ENCODE measurements around the gene NLRC4.
"Not testable (repeated sequence)": the region's sequence is repeated elsewhere in the genome, so short reads cannot be mapped to it uniquely, and the experiment has no call there.

The NLRC4 gene

DNA sequence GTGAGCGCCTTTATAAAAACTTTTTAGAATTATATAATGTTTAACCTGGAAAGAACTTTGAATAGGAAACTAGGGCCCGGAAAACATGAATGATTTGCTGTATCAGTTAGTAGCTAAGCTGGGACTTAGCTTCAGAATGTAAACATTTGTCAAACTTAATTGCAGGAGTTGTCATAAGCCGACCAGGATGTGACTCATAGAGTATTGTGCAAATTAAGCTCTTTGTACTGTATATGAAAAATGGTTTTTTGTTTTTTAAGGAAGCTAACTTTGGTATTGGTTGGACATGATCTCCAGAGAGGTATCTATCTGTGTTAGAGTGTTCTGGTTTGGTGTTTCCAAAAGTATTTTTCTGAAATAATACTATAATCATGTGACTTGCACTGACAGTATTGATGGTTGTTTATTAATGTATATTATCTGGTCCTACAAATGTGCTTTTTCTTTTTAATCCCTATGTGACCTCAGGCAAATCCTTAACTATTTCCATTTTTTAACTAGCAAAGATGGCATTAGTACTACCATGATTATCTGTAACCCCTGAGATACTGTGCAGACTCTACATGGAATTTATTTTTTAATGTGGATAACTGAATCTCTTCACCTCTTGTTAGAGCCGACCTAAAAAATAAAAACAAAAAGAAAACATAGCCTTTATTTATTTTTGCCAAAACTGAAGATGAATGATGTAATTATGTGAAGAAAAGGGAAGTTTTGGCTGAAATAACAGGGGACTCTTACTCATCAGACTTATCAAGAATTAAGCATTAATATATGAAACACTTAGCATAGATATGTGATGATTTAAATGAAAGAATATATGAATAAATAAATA lies 24.7 kb upstream of the NLRC4 start:
- H3K4me1 ChIP-seq (ENCODE audit: control extremely low read depth in 1 of 4, control insufficient read depth in 4 of 4, insufficient read depth in 4 of 4, low read length in 3 of 4) = peaks cover 0 to 6% (median 0%) of the 10 kb centered on the region in 4 experiments
- no peaks in the 10 kb centered on the region for H3K27me3 ChIP-seq (replicated peaks in 2 of 5; ENCODE audit: control insufficient read depth in 4 of 5, insufficient read depth in 5 of 5, low read length in 4 of 5)
- ChIA-PET POLR2A (no interaction called here), CTCF (no interaction called here)
- peak in 2 of 3 donors; percentile 35 to 55 for DNase-seq
- no peak overlapping the region for H3K4me3 ChIP-seq (ENCODE audit: control insufficient read depth in 1 of 7, extremely low read depth in 1 of 7, insufficient read depth in 4 of 7, low read depth in 2 of 7, low read length in 6 of 7)
- H3K27ac ChIP-seq (ENCODE audit: insufficient read depth in 1 of 2, low read depth in 1 of 2, low read length in 2 of 2, poor library complexity in 1 of 2, severe bottlenecking in 2 of 2) = no peak overlapping the region
- WGBS (ENCODE audit: insufficient coverage) = 93% methylated on average over 3 of the region's 4 CpGs
- H3K36me3 ChIP-seq (ENCODE audit: control insufficient read depth in 4 of 4, insufficient read depth in 4 of 4, low read length in 3 of 4) = peaks cover 7 to 29% (median 14%) of the 10 kb centered on the region in 4 experiments
- H3K9me3 ChIP-seq (ENCODE audit: control extremely low read depth in 1 of 5, control insufficient read depth in 4 of 5, insufficient read depth in 2 of 5, low read depth in 1 of 5, low read length in 4 of 5) = no peaks in the 10 kb centered on the region

DNA sequence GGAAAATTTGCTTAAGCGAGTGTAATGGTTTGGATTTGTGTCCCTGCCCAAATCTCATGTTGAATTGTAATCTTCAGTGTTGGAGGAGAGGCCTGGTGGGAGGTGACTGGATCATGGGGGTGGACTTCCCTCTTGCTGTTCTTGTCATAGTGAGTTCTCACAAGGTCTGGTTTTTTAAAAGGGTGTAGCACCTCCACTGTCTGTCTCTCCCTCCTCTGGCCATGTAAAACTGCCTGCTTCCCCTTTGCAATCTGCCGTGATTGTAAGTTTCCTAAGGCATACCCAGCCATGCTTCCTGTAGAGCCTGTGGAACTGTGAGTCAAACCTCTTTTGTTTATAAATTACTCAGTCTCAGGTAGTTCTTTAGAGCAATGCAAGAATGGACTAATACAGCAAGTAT lies 19.6 kb upstream of the NLRC4 start:
- Histone ChIP-seq H3K9me3 (ENCODE audit: control extremely low read depth in 1 of 5, control insufficient read depth in 4 of 5, insufficient read depth in 2 of 5, low read depth in 1 of 5, low read length in 4 of 5) (no peaks in the 10 kb centered on the region), H3K36me3 (ENCODE audit: control insufficient read depth in 4 of 4, insufficient read depth in 4 of 4, low read length in 3 of 4) (peaks cover 10 to 31% (median 16%) of the 10 kb centered on the region in 4 experiments), H3K27ac (ENCODE audit: insufficient read depth in 1 of 2, low read depth in 1 of 2, low read length in 2 of 2, poor library complexity in 1 of 2, severe bottlenecking in 2 of 2) (no peak overlapping the region), H3K4me1 (ENCODE audit: control extremely low read depth in 1 of 4, control insufficient read depth in 4 of 4, insufficient read depth in 4 of 4, low read length in 3 of 4) (peaks cover 0 to 6% (median 0%) of the 10 kb centered on the region in 4 experiments), H3K4me3 (ENCODE audit: control insufficient read depth in 1 of 7, extremely low read depth in 1 of 7, insufficient read depth in 4 of 7, low read depth in 2 of 7, low read length in 6 of 7) (no peak overlapping the region), H3K27me3 (replicated peaks in 2 of 5; ENCODE audit: control insufficient read depth in 4 of 5, insufficient read depth in 5 of 5, low read length in 4 of 5) (no peaks in the 10 kb centered on the region)
- 93% methylated on average over 2 of the region's 2 CpGs for WGBS (ENCODE audit: insufficient coverage)
- CTCF ChIA-PET = no interaction called here
- POLR2A ChIA-PET = no interaction called here
- no peak for DNase-seq

DNA sequence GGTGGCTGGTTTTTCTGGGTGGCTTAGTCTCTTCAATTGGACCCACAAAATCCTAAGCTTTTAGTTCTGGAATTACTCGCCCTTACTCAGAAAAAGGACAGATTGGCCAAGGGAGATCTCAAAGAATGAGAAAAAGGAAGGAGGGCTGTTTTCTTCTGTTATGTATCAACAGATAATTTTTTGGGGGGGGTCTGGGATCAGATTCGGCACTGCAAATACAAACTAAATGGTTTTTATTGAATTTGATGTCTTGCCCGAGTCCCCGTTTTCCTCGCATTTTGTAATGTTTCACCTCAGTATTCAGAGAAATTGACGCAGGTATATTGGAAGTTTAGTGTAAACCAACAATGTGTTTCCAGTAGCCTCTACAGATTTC lies 13.8 kb upstream of the NLRC4 start:
- Histone ChIP-seq H3K4me3 (ENCODE audit: control insufficient read depth in 1 of 7, extremely low read depth in 1 of 7, insufficient read depth in 4 of 7, low read depth in 2 of 7, low read length in 6 of 7) (peak overlapping the region; percentile 64 to 98 (median 91)), H3K27me3 (replicated peaks in 2 of 5; ENCODE audit: control insufficient read depth in 4 of 5, insufficient read depth in 5 of 5, low read length in 4 of 5) (no peaks in the 10 kb centered on the region), H3K27ac (ENCODE audit: insufficient read depth in 1 of 2, low read depth in 1 of 2, low read length in 2 of 2, poor library complexity in 1 of 2, severe bottlenecking in 2 of 2) (peak overlapping the region; percentile 86 to 94), H3K36me3 (ENCODE audit: control insufficient read depth in 4 of 4, insufficient read depth in 4 of 4, low read length in 3 of 4) (peaks cover 4 to 15% (median 9%) of the 10 kb centered on the region in 4 experiments), H3K4me1 (ENCODE audit: control extremely low read depth in 1 of 4, control insufficient read depth in 4 of 4, insufficient read depth in 4 of 4, low read length in 3 of 4) (peaks cover 4 to 18% (median 11%) of the 10 kb centered on the region in 4 experiments), H3K9me3 (ENCODE audit: control extremely low read depth in 1 of 5, control insufficient read depth in 4 of 5, insufficient read depth in 2 of 5, low read depth in 1 of 5, low read length in 4 of 5) (no peaks in the 10 kb centered on the region)
- WGBS (ENCODE audit: insufficient coverage) = no CpG with 5 or more reads among the region's 6 CpGs
- no peak for DNase-seq
- POLR2A ChIA-PET = interaction anchor here (0.7 kb wide), 1 partner anchor 215 kb away, joined by 3 read pairs; the partner anchor contains the start of gene SPAST
- CTCF ChIA-PET = no interaction called here

DNA sequence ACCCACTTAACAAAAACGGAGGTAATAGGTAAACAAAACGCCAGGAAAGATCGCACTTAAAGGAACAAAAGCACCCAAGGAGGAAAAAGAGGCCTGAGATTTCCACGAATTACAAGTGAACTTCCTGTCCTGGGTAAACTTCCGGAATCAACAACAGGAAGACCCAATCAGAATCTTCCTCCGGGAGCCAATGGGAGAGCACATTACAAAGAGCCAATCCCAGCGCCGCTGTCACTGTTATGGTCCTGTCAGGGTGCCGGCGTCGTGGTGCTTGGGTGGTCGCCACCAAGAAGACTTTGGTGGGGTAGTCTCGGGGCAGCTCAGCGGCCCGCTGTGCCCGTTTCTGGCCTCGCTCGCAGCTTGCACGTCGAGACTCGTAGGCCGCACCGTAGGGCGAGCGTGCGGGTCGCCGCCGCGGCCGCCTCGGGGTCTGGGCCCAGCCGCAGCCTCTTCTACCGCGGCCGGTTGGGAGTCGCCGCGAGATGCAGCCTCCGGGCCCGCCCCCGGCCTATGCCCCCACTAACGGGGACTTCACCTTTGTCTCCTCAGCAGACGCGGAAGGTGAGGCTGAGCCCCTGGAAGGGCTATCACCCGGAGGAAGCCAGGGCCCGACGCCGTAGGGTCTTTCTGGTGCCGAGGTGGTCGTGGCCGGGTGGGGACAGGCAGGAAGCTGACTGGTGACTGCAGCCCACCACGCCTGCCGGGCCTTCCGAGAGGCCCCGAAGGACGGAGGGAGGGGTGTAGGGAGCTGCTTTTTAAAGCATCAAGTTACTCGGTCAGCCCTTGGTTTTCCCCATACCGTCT lies 13.2 kb upstream of the NLRC4 start, which contains the start of gene YIPF4:
TSS of gene YIPF4 (plus strand) at position 231 of the 804 bp plus-strand sequence. CDS start at position 483, 252 bp downstream.
- Histone ChIP-seq H3K36me3 (ENCODE audit: control insufficient read depth in 4 of 4, insufficient read depth in 4 of 4, low read length in 3 of 4) (peaks cover 4 to 10% (median 7%) of the 10 kb centered on the region in 4 experiments), H3K27me3 (replicated peaks in 2 of 5; ENCODE audit: control insufficient read depth in 4 of 5, insufficient read depth in 5 of 5, low read length in 4 of 5) (no peaks in the 10 kb centered on the region), H3K4me3 (ENCODE audit: control insufficient read depth in 1 of 7, extremely low read depth in 1 of 7, insufficient read depth in 4 of 7, low read depth in 2 of 7, low read length in 6 of 7) (peak within 1 kb of the TSS; percentile 64 to 98 (median 91)), H3K4me1 (ENCODE audit: control extremely low read depth in 1 of 4, control insufficient read depth in 4 of 4, insufficient read depth in 4 of 4, low read length in 3 of 4) (peaks cover 4 to 18% (median 11%) of the 10 kb centered on the region in 4 experiments), H3K9me3 (ENCODE audit: control extremely low read depth in 1 of 5, control insufficient read depth in 4 of 5, insufficient read depth in 2 of 5, low read depth in 1 of 5, low read length in 4 of 5) (no peaks in the 10 kb centered on the region), H3K27ac (ENCODE audit: insufficient read depth in 1 of 2, low read depth in 1 of 2, low read length in 2 of 2, poor library complexity in 1 of 2, severe bottlenecking in 2 of 2) (peak within 1 kb of the TSS; percentile 86 to 94)
- POLR2A ChIA-PET = interaction anchor here (0.7 kb wide), 1 partner anchor 214 kb away, joined by 3 read pairs; the partner anchor contains the start of gene SPAST
- WGBS (ENCODE audit: insufficient coverage) = 0% methylated on average over 59 of the region's 59 CpGs
- DNase-seq = peak; percentile 94 to 96 (median 96)
- CTCF ChIA-PET = interaction anchor here (1.2 kb wide), 1 partner anchor 19 kb away, joined by 3 read pairs; no protein-coding TSS in a partner anchor

DNA sequence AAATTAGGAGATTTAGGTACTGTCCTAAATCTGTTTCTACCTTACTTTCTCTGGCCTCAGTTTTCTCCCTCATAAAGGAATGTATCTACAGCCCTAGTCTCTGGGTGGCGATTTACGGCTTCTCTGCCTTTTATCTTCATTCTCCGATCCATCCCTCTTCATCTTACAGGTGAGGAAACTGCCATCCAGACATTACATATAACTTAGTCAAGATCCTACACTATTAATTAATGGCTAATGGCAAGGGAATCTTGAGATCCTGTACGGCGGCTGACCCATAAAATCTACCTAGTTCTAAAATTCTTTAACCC lies 12.6 kb upstream of the NLRC4 start:
- CTCF ChIA-PET = interaction anchor here (1.2 kb wide), 1 partner anchor 19 kb away, joined by 3 read pairs; no protein-coding TSS in a partner anchor
- WGBS (ENCODE audit: insufficient coverage) = 38% methylated on average over 2 of the region's 5 CpGs

DNA sequence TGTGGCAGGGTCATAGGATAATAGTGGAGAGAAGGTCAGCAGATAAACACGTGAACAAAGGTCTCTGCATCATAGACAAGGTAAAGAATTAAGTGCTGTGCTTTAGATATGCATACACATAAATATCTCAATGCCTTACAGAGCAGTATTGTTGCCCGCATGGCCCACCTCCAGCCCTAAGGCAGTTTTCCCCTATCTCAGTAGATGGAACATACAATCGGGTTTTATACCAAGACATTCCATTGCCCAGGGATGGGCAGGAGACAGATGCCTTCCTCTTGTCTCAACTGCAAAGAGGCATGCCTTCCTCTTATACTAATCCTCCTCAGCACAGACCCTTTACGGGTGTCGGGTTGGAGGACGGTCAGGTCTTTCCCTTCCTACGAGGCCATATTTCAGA lies 11.1 kb upstream of the NLRC4 start:
- peaks cover 4 to 18% (median 11%) of the 10 kb centered on the region in 4 experiments for H3K4me1 ChIP-seq (ENCODE audit: control extremely low read depth in 1 of 4, control insufficient read depth in 4 of 4, insufficient read depth in 4 of 4, low read length in 3 of 4)
- POLR2A ChIA-PET; CTCF ChIA-PET; H3K36me3 ChIP-seq (ENCODE audit: control insufficient read depth in 4 of 4, insufficient read depth in 4 of 4, low read length in 3 of 4); DNase-seq; H3K27me3 ChIP-seq (replicated peaks in 2 of 5; ENCODE audit: control insufficient read depth in 4 of 5, insufficient read depth in 5 of 5, low read length in 4 of 5); H3K4me3 ChIP-seq (ENCODE audit: control insufficient read depth in 1 of 7, extremely low read depth in 1 of 7, insufficient read depth in 4 of 7, low read depth in 2 of 7, low read length in 6 of 7); H3K9me3 ChIP-seq (ENCODE audit: control extremely low read depth in 1 of 5, control insufficient read depth in 4 of 5, insufficient read depth in 2 of 5, low read depth in 1 of 5, low read length in 4 of 5); H3K27ac ChIP-seq (ENCODE audit: insufficient read depth in 1 of 2, low read depth in 1 of 2, low read length in 2 of 2, poor library complexity in 1 of 2, severe bottlenecking in 2 of 2): not testable (repeated sequence)
- WGBS (ENCODE audit: insufficient coverage) = no CpG with 5 or more reads among the region's 7 CpGs

More for the DNA sequence above, 12.6 kb upstream of the NLRC4 start:
- H3K27ac ChIP-seq (ENCODE audit: insufficient read depth in 1 of 2, low read depth in 1 of 2, low read length in 2 of 2, poor library complexity in 1 of 2, severe bottlenecking in 2 of 2) = peak overlapping the region; percentile 86 to 94
- peak overlapping the region in 6 of 7 experiments; percentile 83 to 98 (median 92) for H3K4me3 ChIP-seq (ENCODE audit: control insufficient read depth in 1 of 7, extremely low read depth in 1 of 7, insufficient read depth in 4 of 7, low read depth in 2 of 7, low read length in 6 of 7)
- no peaks in the 10 kb centered on the region for H3K27me3 ChIP-seq (replicated peaks in 2 of 5; ENCODE audit: control insufficient read depth in 4 of 5, insufficient read depth in 5 of 5, low read length in 4 of 5)
- POLR2A ChIA-PET = no interaction called here
- peaks cover 4 to 18% (median 11%) of the 10 kb centered on the region in 4 experiments for H3K4me1 ChIP-seq (ENCODE audit: control extremely low read depth in 1 of 4, control insufficient read depth in 4 of 4, insufficient read depth in 4 of 4, low read length in 3 of 4)
- H3K36me3 ChIP-seq (ENCODE audit: control insufficient read depth in 4 of 4, insufficient read depth in 4 of 4, low read length in 3 of 4) = peaks cover 4 to 7% (median 6%) of the 10 kb centered on the region in 4 experiments
- no peaks in the 10 kb centered on the region for H3K9me3 ChIP-seq (ENCODE audit: control extremely low read depth in 1 of 5, control insufficient read depth in 4 of 5, insufficient read depth in 2 of 5, low read depth in 1 of 5, low read length in 4 of 5)
- no peak for DNase-seq
